OCI-LY1 (cell line): ENCODE measurements around the gene GOLGA2.

Source experiments
- H2AFZ ChIP-seq: fragments of 200-600 bp; sonication (generic), shearing (Covaris generic); 2 replicates; pipeline ENCODE4 v1.6.0; 2014; ENCODE audit warnings: antibody characterized with exemption, mild to moderate bottlenecking, low read length
- H3F3A ChIP-seq: fragments of 200-600 bp; sonication (generic), shearing (Covaris generic); 2 replicates; pipeline ENCODE4 v1.6.0; 2014; ENCODE audit warnings: mild to moderate bottlenecking, antibody characterized with exemption, low read length, moderate library complexity; ENCODE audit not compliant: insufficient read depth
- H3K27ac ChIP-seq: fragments of 200-600 bp; sonication (generic); 2 replicates; pipeline ENCODE4 v1.5.1; 2014; ENCODE audit warnings: low read length, mixed run types, mild to moderate bottlenecking, low read depth; ENCODE audit not compliant: poor library complexity, severe bottlenecking
- H3K27me3 ChIP-seq: fragments of 200-600 bp; sonication (generic); 2 replicates; pipeline ENCODE4 v1.6.0; 2014; ENCODE audit warnings: antibody characterized with exemption, mild to moderate bottlenecking, low read length, moderate library complexity; ENCODE audit not compliant: insufficient read depth
- H3K36me3 ChIP-seq: fragments of 200-600 bp; sonication (generic); 2 replicates; pipeline ENCODE4 v1.6.1; 2014; ENCODE audit warnings: mild to moderate bottlenecking, antibody characterized with exemption, low read length, moderate library complexity, mixed read lengths; ENCODE audit not compliant: insufficient read depth
- H3K4me1 ChIP-seq: fragments of 200-600 bp; sonication (generic); 2 replicates; pipeline ENCODE4 v1.5.1; 2014; ENCODE audit warnings: mild to moderate bottlenecking, low read length, moderate library complexity; ENCODE audit not compliant: insufficient read depth, severe bottlenecking
- H3K4me2 ChIP-seq: fragments of 200-600 bp; sonication (generic), shearing (Covaris generic); 2 replicates; pipeline ENCODE4 v1.6.1; 2014; ENCODE audit warnings: low read length
- H3K4me3 ChIP-seq: fragments of 200-600 bp; sonication (generic); 2 replicates; pipeline ENCODE4 v1.5.1; 2014; ENCODE audit warnings: low read length, low read depth, mild to moderate bottlenecking, mixed read lengths; ENCODE audit not compliant: poor library complexity, severe bottlenecking
- H3K79me2 ChIP-seq: fragments of 200-600 bp; shearing (Covaris generic); 2 replicates; pipeline ENCODE4 v1.6.1; 2016; ENCODE audit warnings: mixed run types, low read length, mixed read lengths; ENCODE audit not compliant: insufficient read depth
- H3K9ac ChIP-seq: fragments of 200-600 bp; sonication (generic), shearing (Covaris generic); 2 replicates; pipeline ENCODE4 v1.6.1; 2014; ENCODE audit warnings: mild to moderate bottlenecking, low read length, mixed read lengths
- H3K9me2 ChIP-seq: fragments of 200-600 bp; sonication (generic), shearing (Covaris generic); 2 replicates; pipeline ENCODE4 v1.6.1; 2014; ENCODE audit warnings: low read depth, mild to moderate bottlenecking, low read length, mixed read lengths
- H3K9me3 ChIP-seq: fragments of 200-600 bp; shearing (Covaris generic); 2 replicates; pipeline ENCODE4 v1.6.1; 2014; ENCODE audit warnings: low read length, mixed read lengths
- H4K20me1 ChIP-seq: fragments of 200-600 bp; sonication (generic), shearing (Covaris generic); 2 replicates; pipeline ENCODE4 v1.6.0; 2016; ENCODE audit warnings: mild to moderate bottlenecking, low read length; ENCODE audit not compliant: insufficient read depth
- EZH2 ChIP-seq: fragments of 200-600 bp; sonication (generic), shearing (Covaris generic); IDR thresholded peaks from 2 replicates; pipeline ENCODE4 v1.8.0; 2017; ENCODE audit warnings: borderline replicate concordance, mixed run types, mild to moderate bottlenecking, antibody characterized with exemption, low read length, moderate library complexity, mixed read lengths
- TF ChIP-seq, protein P1 (sequence below): fragments of 200-600 bp; sonication (generic), shearing (Covaris generic); IDR thresholded peaks from 2 replicates; pipeline ENCODE4 v1.5.1; 2017; ENCODE audit warnings: mild to moderate bottlenecking, antibody characterized with exemption, low read length, moderate library complexity, mixed read lengths

The GOLGA2 gene

GRCh38 chr9:128265348-128265847 is 10.4 kb downstream of the GOLGA2 start:
- Histone ChIP-seq H3F3A (no peaks in the 10 kb centered on the region), H3K79me2 (no peaks in the 10 kb centered on the region)
- TF ChIP-seq, protein P1, sequence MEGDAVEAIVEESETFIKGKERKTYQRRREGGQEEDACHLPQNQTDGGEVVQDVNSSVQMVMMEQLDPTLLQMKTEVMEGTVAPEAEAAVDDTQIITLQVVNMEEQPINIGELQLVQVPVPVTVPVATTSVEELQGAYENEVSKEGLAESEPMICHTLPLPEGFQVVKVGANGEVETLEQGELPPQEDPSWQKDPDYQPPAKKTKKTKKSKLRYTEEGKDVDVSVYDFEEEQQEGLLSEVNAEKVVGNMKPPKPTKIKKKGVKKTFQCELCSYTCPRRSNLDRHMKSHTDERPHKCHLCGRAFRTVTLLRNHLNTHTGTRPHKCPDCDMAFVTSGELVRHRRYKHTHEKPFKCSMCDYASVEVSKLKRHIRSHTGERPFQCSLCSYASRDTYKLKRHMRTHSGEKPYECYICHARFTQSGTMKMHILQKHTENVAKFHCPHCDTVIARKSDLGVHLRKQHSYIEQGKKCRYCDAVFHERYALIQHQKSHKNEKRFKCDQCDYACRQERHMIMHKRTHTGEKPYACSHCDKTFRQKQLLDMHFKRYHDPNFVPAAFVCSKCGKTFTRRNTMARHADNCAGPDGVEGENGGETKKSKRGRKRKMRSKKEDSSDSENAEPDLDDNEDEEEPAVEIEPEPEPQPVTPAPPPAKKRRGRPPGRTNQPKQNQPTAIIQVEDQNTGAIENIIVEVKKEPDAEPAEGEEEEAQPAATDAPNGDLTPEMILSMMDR = no peak
- TF ChIP-seq EZH2 = no peak

DNA sequence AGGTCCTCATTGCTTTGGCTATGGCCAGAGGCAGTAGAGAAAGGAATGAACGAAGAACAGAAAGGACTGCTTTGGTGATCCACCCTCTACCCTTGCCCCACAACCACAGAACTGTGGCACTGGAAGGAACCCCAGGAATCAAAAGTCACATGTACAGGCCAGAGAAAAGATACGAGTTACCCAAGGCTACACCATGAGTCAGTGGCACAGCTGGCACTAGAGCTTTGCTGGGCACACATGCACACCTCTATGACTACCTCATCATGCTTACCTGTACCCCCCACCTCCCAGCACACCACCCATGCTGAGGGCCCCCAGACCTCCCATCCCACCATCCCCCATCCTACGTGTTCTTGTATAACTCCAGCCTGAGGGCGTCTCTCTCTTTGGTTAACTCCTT is 13.1 kb downstream of the GOLGA2 start:
- no peak overlapping the region for H3K4me2 ChIP-seq
- H4K20me1 ChIP-seq = no peaks in the 10 kb centered on the region
- H3K4me1 ChIP-seq = no peaks in the 10 kb centered on the region
- peaks cover 42% of the 10 kb centered on the region; the same call in 1 of the 2 replicates for H3K36me3 ChIP-seq
- H2AFZ ChIP-seq = no peak overlapping the region
- H3F3A ChIP-seq = no peaks in the 10 kb centered on the region
- no peak overlapping the region for H3K27ac ChIP-seq
- H3K9ac ChIP-seq = no peak overlapping the region
- TF ChIP-seq, protein P1 = no peak
- TF ChIP-seq EZH2 = no peak
- no peaks in the 10 kb centered on the region for H3K9me3 ChIP-seq
- H3K79me2 ChIP-seq = no peaks in the 10 kb centered on the region
- H3K4me3 ChIP-seq = no peak overlapping the region
- no peaks in the 10 kb centered on the region for H3K9me2 ChIP-seq
- H3K27me3 ChIP-seq = no peaks in the 10 kb centered on the region

More at GRCh38 chr9:128265348-128265847, 10.4 kb downstream of the GOLGA2 start:
- H3K27me3 ChIP-seq = no peaks in the 10 kb centered on the region
- peaks cover 27% of the 10 kb centered on the region; the same call in 1 of the 2 replicates for H3K36me3 ChIP-seq
- no peaks in the 10 kb centered on the region for H4K20me1 ChIP-seq
- H3K4me2 ChIP-seq = no peak overlapping the region
- no peaks in the 10 kb centered on the region for H3K9me2 ChIP-seq
- H3K4me3 ChIP-seq = no peak overlapping the region
- H3K9me3 ChIP-seq = no peaks in the 10 kb centered on the region
- no peak overlapping the region for H3K9ac ChIP-seq
- no peak overlapping the region for H3K27ac ChIP-seq
- no peak overlapping the region for H2AFZ ChIP-seq
- no peaks in the 10 kb centered on the region for H3K4me1 ChIP-seq

GRCh38 chr9:128260340-128260739 is 15.5 kb downstream of the GOLGA2 start:
- H2AFZ ChIP-seq = no peak overlapping the region
- H3K9ac ChIP-seq = no peak overlapping the region
- TF ChIP-seq, protein P1 = no peak
- TF ChIP-seq EZH2 = no peak

More at GRCh38 chr9:128260340-128260739, 15.5 kb downstream of the GOLGA2 start:
- Histone ChIP-seq H3K27ac (no peak overlapping the region), H4K20me1 (no peaks in the 10 kb centered on the region), H3K27me3 (no peaks in the 10 kb centered on the region), H3K9me2 (no peaks in the 10 kb centered on the region), H3K4me3 (no peak overlapping the region), H3K79me2 (no peaks in the 10 kb centered on the region), H3K9me3 (no peaks in the 10 kb centered on the region), H3F3A (no peaks in the 10 kb centered on the region), H3K36me3 (peaks cover 32% of the 10 kb centered on the region; the same call in 1 of the 2 replicates), H3K4me2 (no peak overlapping the region), H3K4me1 (no peaks in the 10 kb centered on the region)
